ENCODE data around the gene ZMYND10.
A peak's percentile ranks its signal among the peaks of the same experiment; 100 is the strongest.

The ZMYND10 gene

DNA sequence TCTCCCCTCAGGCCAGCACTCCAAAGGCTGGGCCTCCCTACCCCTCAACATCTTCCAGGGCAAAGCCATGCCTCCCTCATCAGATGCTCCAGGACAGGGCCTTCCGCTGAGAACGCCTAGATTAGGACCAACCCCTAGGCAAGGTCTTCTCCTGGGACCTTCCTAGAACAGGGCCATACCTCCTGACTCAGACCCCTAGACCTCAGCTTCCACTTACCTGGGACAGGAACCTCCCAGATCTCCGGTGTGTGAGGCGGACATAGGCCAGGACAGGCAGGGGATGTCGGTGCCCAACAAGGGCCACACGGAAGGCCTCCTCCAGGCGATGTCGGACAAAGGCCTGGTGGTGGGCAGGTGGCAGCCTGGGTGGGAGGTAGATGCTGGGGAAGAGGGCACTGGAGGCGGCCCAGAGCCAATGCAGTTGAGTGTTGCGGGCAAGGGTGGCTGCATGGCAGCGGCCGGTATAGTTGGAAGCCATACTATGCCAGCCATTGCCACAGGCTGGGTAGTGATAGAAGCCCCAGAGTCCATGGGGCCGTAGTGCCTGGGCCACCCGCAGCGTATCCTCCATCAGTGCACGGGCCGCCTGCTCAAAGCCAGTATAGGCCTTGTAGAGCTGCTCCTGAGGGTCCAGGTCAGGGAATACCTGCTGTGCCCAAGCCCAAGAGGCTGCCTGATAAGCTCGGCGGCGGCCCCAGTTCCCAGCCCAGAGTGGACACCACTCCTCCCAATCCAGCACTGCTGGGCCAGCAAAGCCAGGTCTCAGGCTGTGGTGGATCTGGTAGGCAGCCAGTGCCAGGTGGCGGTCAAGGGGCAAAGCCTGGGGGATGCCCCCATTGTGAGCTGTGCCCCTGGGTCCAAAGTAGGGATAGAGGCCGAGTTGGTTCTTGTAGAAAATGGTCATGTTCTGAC, 50.8 kb downstream of the ZMYND10 start:
- no peak for DNase-seq (ENCODE audit: low read depth, low spot score)
- no peak overlapping the region for H3K27ac ChIP-seq

DNA sequence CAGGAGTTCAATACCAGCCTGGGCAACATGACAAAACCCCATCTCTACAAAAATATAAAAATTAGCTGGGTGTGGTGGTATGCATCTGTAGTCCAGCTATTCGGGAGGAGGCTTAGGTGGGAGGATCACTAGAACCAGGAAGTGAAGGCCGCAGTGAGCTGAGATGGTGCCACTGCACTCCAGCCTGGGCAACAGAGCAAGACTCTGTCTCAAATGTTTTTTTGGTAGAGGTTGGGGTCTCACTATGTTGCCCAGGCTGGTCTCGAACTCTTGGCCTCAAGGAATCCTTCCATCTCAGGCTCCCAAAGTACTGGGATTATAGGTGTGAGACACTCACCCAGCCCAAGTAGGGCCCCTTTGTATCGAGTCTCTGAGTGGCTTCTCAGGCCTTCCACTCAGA, 51.4 kb downstream of the ZMYND10 start:
- no peak for DNase-seq (ENCODE audit: low read depth, low spot score)
- no peak overlapping the region for H3K27ac ChIP-seq

DNA sequence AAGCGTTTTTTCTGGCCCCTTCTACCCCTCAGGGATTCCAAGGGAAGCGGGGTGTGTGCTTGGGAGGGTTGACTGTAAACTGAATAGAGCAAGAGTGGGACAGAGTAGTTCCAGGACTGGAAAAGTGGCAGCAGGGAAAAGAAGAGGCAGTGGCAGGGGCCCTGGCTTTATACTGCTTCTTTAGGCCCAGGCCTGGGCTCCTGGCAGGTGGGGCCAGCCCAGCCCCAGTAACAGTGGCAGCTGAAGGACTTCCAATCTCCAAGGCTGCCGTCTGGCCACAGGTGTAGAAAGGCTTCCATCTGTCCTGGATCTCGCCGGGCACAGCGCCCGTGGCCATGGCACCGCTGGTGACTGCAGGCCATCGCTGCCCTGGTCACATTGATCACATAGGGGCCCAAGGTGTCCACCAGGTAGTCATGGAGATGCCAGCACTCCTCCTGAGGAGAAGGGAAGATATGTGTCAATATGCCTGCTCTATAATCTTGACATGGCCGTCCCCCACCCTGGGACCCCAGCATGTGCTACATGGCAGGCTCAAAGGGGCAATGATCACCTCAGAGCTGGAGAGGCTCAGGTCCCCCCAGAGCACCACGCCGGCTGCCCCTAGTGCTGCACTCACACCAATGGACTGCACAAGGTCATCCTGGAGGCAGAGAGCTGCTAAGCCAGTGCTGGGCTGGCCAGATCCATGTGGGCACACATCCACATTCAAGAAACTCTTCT, 52.3 kb downstream of the ZMYND10 start:
- no peak for DNase-seq (ENCODE audit: low read depth, low spot score)
- H3K27ac ChIP-seq, result peak overlapping the region; percentile 63

DNA sequence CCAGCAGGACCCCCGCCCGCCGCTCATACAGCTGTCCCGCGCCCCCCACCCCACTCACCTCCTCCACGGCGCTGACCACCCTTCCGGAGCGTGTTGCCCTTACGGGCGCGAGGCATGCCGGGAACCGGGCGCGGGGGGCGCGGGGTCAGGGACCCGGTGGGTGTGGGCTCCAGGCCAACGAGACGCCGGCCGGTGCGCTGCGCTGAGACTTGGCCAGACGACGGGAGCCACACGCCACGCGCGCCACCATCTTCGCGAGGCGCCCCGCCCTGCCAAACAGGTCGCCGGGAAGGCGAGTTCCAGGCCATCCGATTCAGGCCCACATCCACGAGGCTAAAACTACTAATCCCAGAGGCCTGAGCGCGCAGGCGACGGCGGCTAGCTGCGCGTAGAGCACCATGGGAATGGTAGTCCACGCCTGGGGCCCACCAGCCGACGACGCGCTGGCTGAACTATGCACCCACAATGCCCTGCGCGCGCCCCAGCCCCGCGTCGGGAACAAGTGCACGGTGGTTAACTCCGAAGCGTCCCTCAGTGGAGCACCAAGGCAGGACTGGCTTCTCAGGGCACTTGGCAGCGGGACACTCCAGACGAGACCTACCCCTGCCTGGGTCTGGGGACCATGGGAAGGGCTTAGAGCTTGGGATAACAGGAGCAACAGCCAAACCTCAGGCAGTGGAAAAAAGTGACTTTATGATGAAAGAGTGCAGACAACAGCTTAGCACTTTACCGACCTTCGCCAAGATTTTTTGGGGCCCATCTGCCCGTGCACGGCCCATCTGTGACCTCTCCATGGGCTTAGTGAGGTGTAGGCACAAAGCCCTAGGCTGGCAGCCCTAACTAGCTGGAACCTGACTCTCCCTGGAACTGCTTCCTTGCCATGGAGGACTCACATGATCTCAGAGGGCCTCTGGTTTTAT, 53.1 kb downstream of the ZMYND10 start, which contains the start of gene IFRD2:
Gene IFRD2, minus strand, starts transcription at position 271 of the 920 bp plus-strand sequence. Its CDS starts 155 bp downstream, at position 116.
- DNase-seq (ENCODE audit: low read depth, low spot score), result peak; percentile 84
- peak within 1 kb of the TSS; percentile 63 for H3K27ac ChIP-seq
